HepG2 (cell line): ENCODE data around the gene UAP1. TPM values are rescaled to one million over a fixed set of nuclear protein-coding genes. Genes with fewer than 3 reads are reported as not detected.

Experiments
- FOXJ3 ChIP-seq: sonication (generic); formaldehyde crosslinking; IDR thresholded peaks from 2 replicates; pipeline ENCODE4 v1.4.0; 2020; ENCODE audit warnings: missing genetic modification reagents, mild to moderate bottlenecking, borderline replicate concordance
- HNF4G ChIP-seq, 2 experiments: sonication (generic) in 1 of 2; formaldehyde crosslinking in 1 of 2; IDR thresholded peaks; 2 replicates each; pipeline versions ENCODE4 v1.4.0 to v1.6.1; 2011 to 2020; ENCODE audit warnings: borderline replicate concordance in 2 of 2, low read depth in 2 of 2, mild to moderate bottlenecking in 2 of 2, low read length in 1 of 2, missing genetic modification reagents in 1 of 2, moderate library complexity in 1 of 2
- HOXA7 ChIP-seq: sonication (generic); formaldehyde crosslinking; IDR thresholded peaks from 2 replicates; pipeline ENCODE4 v1.8.1; 2022; ENCODE audit warnings: mild to moderate bottlenecking, missing genetic modification reagents, moderate library complexity
- NAIF1 ChIP-seq: sonication (generic); formaldehyde crosslinking; IDR thresholded peaks from 2 replicates; pipeline ENCODE4 v1.5.0; 2020; ENCODE audit warnings: mild to moderate bottlenecking, missing genetic modification reagents, borderline replicate concordance
- NRL ChIP-seq: sonication (generic); formaldehyde crosslinking; IDR thresholded peaks from 2 replicates; pipeline ENCODE4 v1.5.0; 2020; ENCODE audit warnings: missing genetic modification reagents, mild to moderate bottlenecking, moderate library complexity, borderline replicate concordance
- PPARG ChIP-seq: conservative IDR thresholded peaks from 2 replicates; pipeline ENCODE4 v1.6.1; 2016; ENCODE audit warnings: missing biosample characterization, missing genetic modification reagents
- RXRB ChIP-seq: IDR thresholded peaks from 2 replicates; pipeline ENCODE4 v1.6.1; 2016; ENCODE audit warnings: borderline replicate concordance, missing genetic modification reagents, missing compliant biosample characterization
- SMARCE1 ChIP-seq: fragments of 450-650 bp; IDR thresholded peaks from 2 replicates; pipeline ENCODE4 v1.6.1; 2017; ENCODE audit warnings: borderline replicate concordance
- SNAPC2 ChIP-seq: sonication (generic); formaldehyde crosslinking; IDR thresholded peaks from 2 replicates; pipeline ENCODE4 v1.8.1; 2022; ENCODE audit warnings: mild to moderate bottlenecking, missing genetic modification reagents
- TBX2 ChIP-seq: sonication (generic); formaldehyde crosslinking; IDR thresholded peaks from 2 replicates; pipeline ENCODE4 v1.5.0; 2020; ENCODE audit warnings: missing genetic modification reagents, mild to moderate bottlenecking, borderline replicate concordance
- ZC3H4 ChIP-seq: sonication (generic); formaldehyde crosslinking; IDR thresholded peaks from 2 replicates; pipeline ENCODE4 v1.4.0; 2020; ENCODE audit warnings: missing genetic modification reagents, borderline replicate concordance
- ZNF660 ChIP-seq: sonication (generic); formaldehyde crosslinking; IDR thresholded peaks from 2 replicates; pipeline ENCODE4 v1.5.1; 2020; ENCODE audit warnings: mild to moderate bottlenecking, low read depth, missing genetic modification reagents, borderline replicate concordance
- ZNF792 ChIP-seq: IDR thresholded peaks from 2 replicates; pipeline ENCODE4 v1.6.1; 2016
- polyA plus RNA-seq, 8 experiments: library from polyadenylated mRNA; depleted of rRNA in 3 of 8; stranded (reverse) in 7 of 8; unstranded in 1 of 8; fragments of >200 nt; fragmentation: Illumina TruSeq in 4 of 8; extraction: Trizol in 4 of 8; gene quantifications; 2 replicates each; pipeline versions ENCODE4 v1.2.1 to v1.2.3, GENCODE V29; 2011 to 2016; ENCODE audit warnings: low read depth in 4 of 8, missing spikeins in 1 of 8, mixed read lengths in 1 of 8; ENCODE audit not compliant: insufficient read depth in 1 of 8
- total RNA-seq, 5 experiments: library from RNA; depleted of rRNA; stranded (reverse); fragments of >200 nt; fragmentation: Illumina TruSeq; extraction: Trizol; gene quantifications; 2 replicates each; pipeline ENCODE4 v1.2.3, GENCODE V29; 2016; ENCODE audit warnings: low read depth in 1 of 5
- TF ChIP-seq, protein P1 (sequence below): sonication (generic); formaldehyde crosslinking; IDR thresholded peaks from 2 replicates; pipeline ENCODE4 v1.4.0; 2020; ENCODE audit warnings: missing genetic modification reagents
- TF ChIP-seq, protein P2 (sequence below): sonication (generic); formaldehyde crosslinking; IDR thresholded peaks from 2 replicates; pipeline ENCODE4 v1.9.0; 2021; ENCODE audit warnings: missing genetic modification reagents, borderline replicate concordance
- TF ChIP-seq, protein P3 (sequence below): sonication (generic); formaldehyde crosslinking; conservative IDR thresholded peaks from 2 replicates; pipeline ENCODE4 v1.4.0; 2020; ENCODE audit warnings: missing genetic modification reagents
- TF ChIP-seq, protein P4 (sequence below): IDR thresholded peaks from 2 replicates; pipeline ENCODE4 v1.6.1; 2012; ENCODE audit warnings: low read depth, low read length, improper control_type of control experiment
- TF ChIP-seq, protein P5 (sequence below): IDR thresholded peaks from 2 replicates; pipeline ENCODE4 v1.6.1; 2016; ENCODE audit warnings: mild to moderate bottlenecking

UAP1 gene
- total and polyA plus RNA-seq, 2 of the 13 experiments (the other 11 are each of a cell fraction or from before 2014, with no cell fraction given): 48.4 to 117 TPM

DNA sequence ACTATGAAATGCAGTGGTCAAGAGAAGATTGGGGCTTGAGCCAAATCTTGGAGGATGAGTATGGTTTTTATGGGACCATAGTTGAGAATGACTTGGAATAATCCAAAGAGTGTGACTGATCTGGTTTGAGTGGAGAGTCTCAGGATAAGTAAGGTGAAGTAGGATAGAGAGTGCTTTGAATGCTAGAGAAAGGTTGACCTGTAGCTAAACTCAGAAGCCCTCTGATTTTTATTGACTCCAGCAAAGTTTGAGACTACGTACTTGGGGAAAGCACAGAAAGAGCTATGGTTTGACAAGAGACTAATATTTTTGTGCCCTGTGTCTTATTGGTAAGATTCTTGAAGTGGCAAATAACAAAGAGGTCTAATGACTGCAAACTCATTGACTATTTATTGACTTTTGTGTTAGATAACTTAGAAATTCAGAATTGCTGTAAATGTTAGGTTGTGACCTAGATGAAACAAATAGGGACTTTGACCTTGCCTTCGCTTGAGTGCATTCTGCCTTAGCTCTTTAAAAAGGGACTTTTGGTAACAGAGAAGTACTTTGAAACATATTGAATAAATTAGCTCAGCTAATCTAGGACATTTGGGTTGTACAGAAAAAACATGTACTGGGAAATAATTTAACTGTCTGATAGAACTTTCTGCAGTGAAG lies 35.1 kb downstream of the UAP1 start (continued):
- TF ChIP-seq, protein P1, sequence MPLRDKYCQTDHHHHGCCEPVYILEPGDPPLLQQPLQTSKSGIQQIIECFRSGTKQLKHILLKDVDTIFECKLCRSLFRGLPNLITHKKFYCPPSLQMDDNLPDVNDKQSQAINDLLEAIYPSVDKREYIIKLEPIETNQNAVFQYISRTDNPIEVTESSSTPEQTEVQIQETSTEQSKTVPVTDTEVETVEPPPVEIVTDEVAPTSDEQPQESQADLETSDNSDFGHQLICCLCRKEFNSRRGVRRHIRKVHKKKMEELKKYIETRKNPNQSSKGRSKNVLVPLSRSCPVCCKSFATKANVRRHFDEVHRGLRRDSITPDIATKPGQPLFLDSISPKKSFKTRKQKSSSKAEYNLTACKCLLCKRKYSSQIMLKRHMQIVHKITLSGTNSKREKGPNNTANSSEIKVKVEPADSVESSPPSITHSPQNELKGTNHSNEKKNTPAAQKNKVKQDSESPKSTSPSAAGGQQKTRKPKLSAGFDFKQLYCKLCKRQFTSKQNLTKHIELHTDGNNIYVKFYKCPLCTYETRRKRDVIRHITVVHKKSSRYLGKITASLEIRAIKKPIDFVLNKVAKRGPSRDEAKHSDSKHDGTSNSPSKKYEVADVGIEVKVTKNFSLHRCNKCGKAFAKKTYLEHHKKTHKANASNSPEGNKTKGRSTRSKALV (CRISPR knock-in tag): no peak
- TF ChIP-seq ZNF660 (CRISPR knock-in tag) (no peak), FOXJ3 (CRISPR knock-in tag) (peak; percentile 84; the same call in 1 of the 2 replicates), SNAPC2 (CRISPR knock-in tag) (0 out of 2 replicates have a peak, but pooled peaks have one; percentile 29), HOXA7 (no peak), ZNF792 (CRISPR knock-in tag) (no peak), ZC3H4 (CRISPR knock-in tag) (no peak), SMARCE1 (no peak), HNF4G (IDR thresholded peaks at IDR 0.05; ENCODE audit: borderline replicate concordance, low read depth, low read length) (peak; percentile 72), HNF4G (CRISPR knock-in tag; IDR thresholded peaks at IDR 0.05; ENCODE audit: borderline replicate concordance, low read depth) (no peak; the same call in 1 of the 2 replicates), NAIF1 (no peak), TBX2 (CRISPR knock-in tag) (no peak), RXRB (CRISPR knock-in tag) (peak; percentile 80), NRL (no peak), PPARG (CRISPR knock-in tag) (peak; percentile 56; the same call in 1 of the 2 replicates)
- TF ChIP-seq, protein P2, sequence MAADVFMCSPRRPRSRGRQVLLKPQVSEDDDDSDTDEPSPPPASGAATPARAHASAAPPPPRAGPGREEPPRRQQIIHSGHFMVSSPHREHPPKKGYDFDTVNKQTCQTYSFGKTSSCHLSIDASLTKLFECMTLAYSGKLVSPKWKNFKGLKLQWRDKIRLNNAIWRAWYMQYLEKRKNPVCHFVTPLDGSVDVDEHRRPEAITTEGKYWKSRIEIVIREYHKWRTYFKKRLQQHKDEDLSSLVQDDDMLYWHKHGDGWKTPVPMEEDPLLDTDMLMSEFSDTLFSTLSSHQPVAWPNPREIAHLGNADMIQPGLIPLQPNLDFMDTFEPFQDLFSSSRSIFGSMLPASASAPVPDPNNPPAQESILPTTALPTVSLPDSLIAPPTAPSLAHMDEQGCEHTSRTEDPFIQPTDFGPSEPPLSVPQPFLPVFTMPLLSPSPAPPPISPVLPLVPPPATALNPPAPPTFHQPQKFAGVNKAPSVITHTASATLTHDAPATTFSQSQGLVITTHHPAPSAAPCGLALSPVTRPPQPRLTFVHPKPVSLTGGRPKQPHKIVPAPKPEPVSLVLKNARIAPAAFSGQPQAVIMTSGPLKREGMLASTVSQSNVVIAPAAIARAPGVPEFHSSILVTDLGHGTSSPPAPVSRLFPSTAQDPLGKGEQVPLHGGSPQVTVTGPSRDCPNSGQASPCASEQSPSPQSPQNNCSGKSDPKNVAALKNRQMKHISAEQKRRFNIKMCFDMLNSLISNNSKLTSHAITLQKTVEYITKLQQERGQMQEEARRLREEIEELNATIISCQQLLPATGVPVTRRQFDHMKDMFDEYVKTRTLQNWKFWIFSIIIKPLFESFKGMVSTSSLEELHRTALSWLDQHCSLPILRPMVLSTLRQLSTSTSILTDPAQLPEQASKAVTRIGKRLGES: no peak
- TF ChIP-seq, protein P3, sequence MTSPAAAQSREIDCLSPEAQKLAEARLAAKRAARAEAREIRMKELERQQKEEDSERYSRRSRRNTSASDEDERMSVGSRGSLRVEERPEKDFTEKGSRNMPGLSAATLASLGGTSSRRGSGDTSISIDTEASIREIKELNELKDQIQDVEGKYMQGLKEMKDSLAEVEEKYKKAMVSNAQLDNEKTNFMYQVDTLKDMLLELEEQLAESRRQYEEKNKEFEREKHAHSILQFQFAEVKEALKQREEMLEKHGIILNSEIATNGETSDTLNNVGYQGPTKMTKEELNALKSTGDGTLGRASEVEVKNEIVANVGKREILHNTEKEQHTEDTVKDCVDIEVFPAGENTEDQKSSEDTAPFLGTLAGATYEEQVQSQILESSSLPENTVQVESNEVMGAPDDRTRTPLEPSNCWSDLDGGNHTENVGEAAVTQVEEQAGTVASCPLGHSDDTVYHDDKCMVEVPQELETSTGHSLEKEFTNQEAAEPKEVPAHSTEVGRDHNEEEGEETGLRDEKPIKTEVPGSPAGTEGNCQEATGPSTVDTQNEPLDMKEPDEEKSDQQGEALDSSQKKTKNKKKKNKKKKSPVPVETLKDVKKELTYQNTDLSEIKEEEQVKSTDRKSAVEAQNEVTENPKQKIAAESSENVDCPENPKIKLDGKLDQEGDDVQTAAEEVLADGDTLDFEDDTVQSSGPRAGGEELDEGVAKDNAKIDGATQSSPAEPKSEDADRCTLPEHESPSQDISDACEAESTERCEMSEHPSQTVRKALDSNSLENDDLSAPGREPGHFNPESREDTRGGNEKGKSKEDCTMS (CRISPR knock-in tag): no peak
- TF ChIP-seq, protein P4, sequence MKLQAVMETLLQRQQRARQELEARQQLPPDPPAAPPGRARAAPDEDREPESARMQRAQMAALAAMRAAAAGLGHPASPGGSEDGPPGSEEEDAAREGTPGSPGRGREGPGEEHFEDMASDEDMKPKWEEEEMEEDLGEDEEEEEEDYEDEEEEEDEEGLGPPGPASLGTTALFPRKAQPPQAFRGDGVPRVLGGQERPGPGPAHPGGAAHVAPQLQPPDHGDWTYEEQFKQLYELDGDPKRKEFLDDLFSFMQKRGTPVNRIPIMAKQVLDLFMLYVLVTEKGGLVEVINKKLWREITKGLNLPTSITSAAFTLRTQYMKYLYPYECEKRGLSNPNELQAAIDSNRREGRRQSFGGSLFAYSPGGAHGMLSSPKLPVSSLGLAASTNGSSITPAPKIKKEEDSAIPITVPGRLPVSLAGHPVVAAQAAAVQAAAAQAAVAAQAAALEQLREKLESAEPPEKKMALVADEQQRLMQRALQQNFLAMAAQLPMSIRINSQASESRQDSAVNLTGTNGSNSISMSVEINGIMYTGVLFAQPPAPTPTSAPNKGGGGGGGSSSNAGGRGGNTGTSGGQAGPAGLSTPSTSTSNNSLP: peak; percentile 89
- TF ChIP-seq, protein P5, sequence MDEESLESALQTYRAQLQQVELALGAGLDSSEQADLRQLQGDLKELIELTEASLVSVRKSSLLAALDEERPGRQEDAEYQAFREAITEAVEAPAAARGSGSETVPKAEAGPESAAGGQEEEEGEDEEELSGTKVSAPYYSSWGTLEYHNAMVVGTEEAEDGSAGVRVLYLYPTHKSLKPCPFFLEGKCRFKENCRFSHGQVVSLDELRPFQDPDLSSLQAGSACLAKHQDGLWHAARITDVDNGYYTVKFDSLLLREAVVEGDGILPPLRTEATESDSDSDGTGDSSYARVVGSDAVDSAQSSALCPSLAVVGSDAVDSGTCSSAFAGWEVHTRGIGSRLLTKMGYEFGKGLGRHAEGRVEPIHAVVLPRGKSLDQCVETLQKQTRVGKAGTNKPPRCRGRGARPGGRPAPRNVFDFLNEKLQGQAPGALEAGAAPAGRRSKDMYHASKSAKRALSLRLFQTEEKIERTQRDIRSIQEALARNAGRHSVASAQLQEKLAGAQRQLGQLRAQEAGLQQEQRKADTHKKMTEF (CRISPR knock-in tag): peak; percentile 44
